Panc1 (cell line): ENCODE measurements around the gene SF3B2. TPM values are rescaled to one million over a fixed set of nuclear protein-coding genes. Genes with fewer than 3 reads are reported as not detected.

Source experiments
- ATAC-seq: fragments of 200-7000 bp; cut with Tn5 transposase; 2 replicates; pipeline ENCODE4 v1.9.1; 2020; ENCODE audit warnings: mild to moderate bottlenecking, moderate library complexity
- BruUV-seq: library from RNA; stranded (reverse); fragments of 400-500 nt; replicated peaks from 2 replicates; lab custom pipeline; 2021; lab: Mats Ljungman, UMichigan
- CTCF ChIA-PET: fragments of 300-600 bp; sonication (Branson Sonifier 250); formaldehyde crosslinking; loops from one replicate; lab custom pipeline; 2022; ENCODE audit warnings: antibody characterized with exemption; lab: Charles Lee
- POLR2A ChIA-PET: fragments of 300-600 bp; sonication (Branson Sonifier 250); formaldehyde crosslinking; loops from one replicate; lab custom pipeline; 2022; ENCODE audit warnings: antibody characterized with exemption; lab: Charles Lee
- DNase-seq: peaks from one replicate; pipeline ENCODE4 v3.0.0-alpha.2; 2010; ENCODE audit warnings: low read depth, low spot score
- H3K27ac ChIP-seq: 2 replicates; pipeline ENCODE4 v1.5.1; 2011; ENCODE audit warnings: mild to moderate bottlenecking, low read length, inconsistent platforms
- H3K27me3 ChIP-seq: fragments of 200-500 bp; sonication (Bioruptor generic); 2 replicates; pipeline ENCODE4 v1.6.0; 2014; ENCODE audit warnings: low read length, inconsistent platforms; ENCODE audit not compliant: control insufficient read depth, insufficient read depth
- H3K36me3 ChIP-seq: fragments of 200-500 bp; sonication (Bioruptor generic); 2 replicates; pipeline ENCODE4 v1.5.1; 2014; ENCODE audit warnings: inconsistent platforms, mild to moderate bottlenecking, low read length, moderate library complexity; ENCODE audit not compliant: control insufficient read depth, insufficient read depth
- H3K4me1 ChIP-seq: 2 replicates; pipeline ENCODE4 v1.5.1; 2011; ENCODE audit warnings: inconsistent platforms, mild to moderate bottlenecking, low read length, moderate library complexity; ENCODE audit not compliant: control insufficient read depth, insufficient read depth
- H3K4me3 ChIP-seq, 2 experiments: 2 replicates each; pipeline ENCODE4 v1.5.1; 2011 to 2012; ENCODE audit warnings: low read depth in 2 of 2, low read length in 2 of 2, mild to moderate bottlenecking in 2 of 2, inconsistent platforms in 1 of 2, moderate library complexity in 1 of 2
- H3K9me3 ChIP-seq: fragments of 200-500 bp; sonication (Bioruptor generic); 2 replicates; pipeline ENCODE4 v1.5.1; 2014; ENCODE audit warnings: low read depth, mild to moderate bottlenecking, inconsistent platforms, low read length, moderate library complexity; ENCODE audit not compliant: control insufficient read depth, insufficient read depth
- CTCF ChIP-seq: fragments of 450-650 bp; IDR thresholded peaks from 2 replicates; pipeline ENCODE4 v1.5.1; 2017; ENCODE audit warnings: mild to moderate bottlenecking
- POLR2AphosphoS5 ChIP-seq: IDR thresholded peaks from 2 replicates; pipeline ENCODE4 v1.6.1; 2012; ENCODE audit warnings: mild to moderate bottlenecking, low read depth, low read length, moderate library complexity
- REST ChIP-seq, 2 experiments: IDR thresholded peaks; 2 replicates each; pipeline ENCODE4 v1.6.1; 2011 to 2012; ENCODE audit warnings: low read depth in 2 of 2, control low read depth in 1 of 2, low read length in 1 of 2, mild to moderate bottlenecking in 1 of 2, moderate library complexity in 1 of 2; ENCODE audit not compliant: insufficient read depth in 1 of 2
- SIN3A ChIP-seq: IDR thresholded peaks from 2 replicates; pipeline ENCODE4 v1.6.1; 2012; ENCODE audit warnings: low read depth, mild to moderate bottlenecking, low read length, moderate library complexity, borderline replicate concordance; ENCODE audit not compliant: insufficient read depth
- TCF7L2 ChIP-seq: IDR thresholded peaks from 2 replicates; pipeline ENCODE4 v1.6.1; 2011; ENCODE audit warnings: mild to moderate bottlenecking, low read depth, low read length, inconsistent platforms
- in situ Hi-C: cut with HindIII; loops from 2 replicates; pipeline ENCODE4 v1.10.0; 2016; ENCODE audit warnings: low sequenced_read_pairs, low pct_unique_long_range_greater_than_20kb
- intact Hi-C: fragments of 100-400 bp; cut with micrococcal nuclease; formaldehyde crosslinking; loops from one replicate; pipeline ENCODE4 v1.10.0; 2022; ENCODE audit not compliant: unreplicated experiment
- total RNA-seq: library from RNA; stranded (reverse); gene quantifications from one replicate; pipeline ENCODE4 v1.2.1, GENCODE V29; 2021; ENCODE audit not compliant: unreplicated experiment

The SF3B2 gene
- total RNA-seq, 1 experiment from 2014 or later: 271 TPM

- Histone ChIP-seq H3K27me3 (no peaks in the 10 kb centered on the region), H3K27ac (no peak overlapping the region; the same call in 1 of the 2 replicates), H3K9me3 (no peaks in the 10 kb centered on the region), H3K36me3 (no peaks in the 10 kb centered on the region), H3K4me3 (no peak overlapping the region), H3K4me1 (peaks cover 51% of the 10 kb centered on the region)
- in situ Hi-C loops: no loop called here
- CTCF ChIA-PET: no interaction called here
- ATAC-seq (no peak), DNase-seq (no peak)
- TF ChIP-seq CTCF (no peak), TCF7L2 (no peak), REST (IDR thresholded peaks at IDR 0.05; ENCODE audit: insufficient read depth in 1 of 2, low read depth in 2 of 2, low read length in 1 of 2) (no peak)
- intact Hi-C loops: loop anchor here (5.0 kb wide), 1 partner anchor 54 kb away; no protein-coding TSS in a partner anchor
- POLR2A ChIA-PET: interaction anchor here (0.6 kb wide), 1 partner anchor 21 kb away, joined by 8 read pairs; no protein-coding TSS in a partner anchor
- BruUV-seq: no TSS peak
Observed at GRCh38 chr11:66083767-66084166, 31.6 kb downstream of the SF3B2 start.

GRCh38 chr11:66084821-66085475, 32.8 kb downstream of the SF3B2 start:
- Histone ChIP-seq H3K27ac (no peak overlapping the region), H3K27me3 (no peaks in the 10 kb centered on the region), H3K4me3 (no peak overlapping the region), H3K36me3 (no peaks in the 10 kb centered on the region), H3K4me1 (peaks cover 40% of the 10 kb centered on the region), H3K9me3 (no peaks in the 10 kb centered on the region)
- TF ChIP-seq TCF7L2: no peak
- TF ChIP-seq REST (IDR thresholded peaks at IDR 0.05; ENCODE audit: insufficient read depth in 1 of 2, low read depth in 2 of 2, low read length in 1 of 2): no peak
- TF ChIP-seq SIN3A: no peak
- no peak for TF ChIP-seq POLR2AphosphoS5
- no peak for TF ChIP-seq CTCF
- ATAC-seq (no peak), DNase-seq (no peak)
- in situ Hi-C loops (no loop called here), intact Hi-C loops (loop anchor here (5.0 kb wide), 1 partner anchor 52 kb away; no protein-coding TSS in a partner anchor)
- no TSS peak for BruUV-seq
- CTCF ChIA-PET: no interaction called here
- POLR2A ChIA-PET: no interaction called here
